HL-60 (cell line): ENCODE data around the gene WIZ.

ENCODE experiments used
- DNase-seq, 2 experiments: peaks; one replicate each; pipeline ENCODE4 v3.0.0-alpha.2; 2010 to 2020; ENCODE audit warnings: low read depth in 1 of 2, low spot score in 1 of 2
- H3K27ac ChIP-seq: fragments of 250-450 bp; sonication (Bioruptor Pico); replicated peaks from 2 replicates; pipeline ENCODE4 v1.5.1; 2020; ENCODE audit warnings: mild to moderate bottlenecking, moderate library complexity
- H3K27me3 ChIP-seq: fragments of 250-450 bp; sonication (Bioruptor Pico); 2 replicates; pipeline ENCODE4 v1.5.1; 2021; ENCODE audit warnings: mild to moderate bottlenecking, moderate library complexity; ENCODE audit not compliant: insufficient read depth, poor library complexity, severe bottlenecking
- H3K4me3 ChIP-seq: replicated peaks from 2 replicates; pipeline ENCODE4 v1.5.1; 2011; ENCODE audit warnings: mild to moderate bottlenecking, control low read depth, low read length; ENCODE audit not compliant: insufficient read depth
- GABPA ChIP-seq: IDR thresholded peaks from 2 replicates; pipeline ENCODE4 v1.6.1; 2012; ENCODE audit warnings: low read depth
- POLR2AphosphoS5 ChIP-seq: IDR thresholded peaks from 2 replicates; pipeline ENCODE4 v1.6.1; 2012; ENCODE audit warnings: low read depth
- SPI1 ChIP-seq: IDR thresholded peaks from 2 replicates; pipeline ENCODE4 v1.6.1; 2012; ENCODE audit warnings: low read depth, mild to moderate bottlenecking, borderline replicate concordance
- TF ChIP-seq, protein P1 (sequence below): IDR thresholded peaks from 2 replicates; pipeline ENCODE4 v1.6.1; 2012; ENCODE audit warnings: low read depth; ENCODE audit not compliant: insufficient replicate concordance
- TF ChIP-seq, protein P2 (sequence below): IDR thresholded peaks from one replicate; pipeline ENCODE4 v1.5.1; 2011; ENCODE audit warnings: low read length, control low read depth, inconsistent platforms; ENCODE audit not compliant: insufficient read depth

WIZ gene

DNA sequence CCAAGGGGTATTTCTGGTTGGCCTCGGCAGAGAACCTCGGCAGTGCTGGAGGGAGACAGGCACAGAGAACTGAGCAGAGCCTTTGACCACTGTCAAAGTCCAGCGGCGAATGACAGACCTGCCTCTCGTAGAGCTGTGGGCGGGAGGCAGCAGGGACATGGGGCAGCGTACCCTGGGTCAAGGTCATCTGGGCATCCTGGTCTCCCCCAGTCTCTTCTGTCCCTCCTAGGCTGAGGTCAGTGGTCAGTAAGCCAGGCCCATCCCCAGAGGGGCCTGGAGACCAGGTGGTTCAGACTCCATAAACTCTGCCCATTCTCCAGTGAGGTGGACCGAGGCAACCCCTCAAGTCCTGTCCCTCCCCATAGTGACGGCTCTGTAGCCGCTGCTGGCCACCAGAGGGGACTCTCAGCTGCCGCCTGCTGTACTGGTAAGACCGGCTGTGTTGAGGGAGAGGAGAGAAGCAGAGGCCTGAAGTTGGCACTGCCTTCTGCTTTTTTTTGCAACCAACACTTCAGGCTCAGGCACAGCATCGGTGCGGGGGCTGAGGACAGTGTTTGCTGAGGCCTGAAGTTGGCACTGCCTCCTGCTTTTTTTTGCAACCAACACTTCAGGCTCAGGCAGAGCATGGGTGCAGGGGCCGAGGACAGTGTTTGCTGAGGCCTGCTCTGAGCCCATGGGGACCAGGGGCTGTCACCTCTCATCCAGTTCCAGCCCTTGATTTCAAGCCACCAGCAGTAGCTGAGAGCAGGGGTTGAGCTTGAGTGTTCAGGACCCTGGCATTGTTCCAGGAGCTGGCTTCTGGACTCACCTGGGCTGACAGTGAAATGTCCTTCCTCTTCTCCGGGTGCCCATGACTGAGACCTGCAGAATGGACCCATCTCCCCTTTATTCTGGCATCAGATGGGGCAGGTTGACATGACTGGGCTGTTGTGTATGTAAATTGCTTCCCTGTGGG lies 29.9 kb upstream of the WIZ start, which contains the start of gene PGLYRP2:
Gene PGLYRP2 (minus strand): TSS at position 111 of the 955 bp plus-strand sequence. CDS start 130 bp downstream, outside the sequence.
- DNase-seq = peak in 1 of 2 experiments; percentile 63
- TF ChIP-seq, protein P1, sequence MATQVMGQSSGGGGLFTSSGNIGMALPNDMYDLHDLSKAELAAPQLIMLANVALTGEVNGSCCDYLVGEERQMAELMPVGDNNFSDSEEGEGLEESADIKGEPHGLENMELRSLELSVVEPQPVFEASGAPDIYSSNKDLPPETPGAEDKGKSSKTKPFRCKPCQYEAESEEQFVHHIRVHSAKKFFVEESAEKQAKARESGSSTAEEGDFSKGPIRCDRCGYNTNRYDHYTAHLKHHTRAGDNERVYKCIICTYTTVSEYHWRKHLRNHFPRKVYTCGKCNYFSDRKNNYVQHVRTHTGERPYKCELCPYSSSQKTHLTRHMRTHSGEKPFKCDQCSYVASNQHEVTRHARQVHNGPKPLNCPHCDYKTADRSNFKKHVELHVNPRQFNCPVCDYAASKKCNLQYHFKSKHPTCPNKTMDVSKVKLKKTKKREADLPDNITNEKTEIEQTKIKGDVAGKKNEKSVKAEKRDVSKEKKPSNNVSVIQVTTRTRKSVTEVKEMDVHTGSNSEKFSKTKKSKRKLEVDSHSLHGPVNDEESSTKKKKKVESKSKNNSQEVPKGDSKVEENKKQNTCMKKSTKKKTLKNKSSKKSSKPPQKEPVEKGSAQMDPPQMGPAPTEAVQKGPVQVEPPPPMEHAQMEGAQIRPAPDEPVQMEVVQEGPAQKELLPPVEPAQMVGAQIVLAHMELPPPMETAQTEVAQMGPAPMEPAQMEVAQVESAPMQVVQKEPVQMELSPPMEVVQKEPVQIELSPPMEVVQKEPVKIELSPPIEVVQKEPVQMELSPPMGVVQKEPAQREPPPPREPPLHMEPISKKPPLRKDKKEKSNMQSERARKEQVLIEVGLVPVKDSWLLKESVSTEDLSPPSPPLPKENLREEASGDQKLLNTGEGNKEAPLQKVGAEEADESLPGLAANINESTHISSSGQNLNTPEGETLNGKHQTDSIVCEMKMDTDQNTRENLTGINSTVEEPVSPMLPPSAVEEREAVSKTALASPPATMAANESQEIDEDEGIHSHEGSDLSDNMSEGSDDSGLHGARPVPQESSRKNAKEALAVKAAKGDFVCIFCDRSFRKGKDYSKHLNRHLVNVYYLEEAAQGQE = no peak
- peak; percentile 55; the same call in 1 of the 2 replicates for TF ChIP-seq SPI1
- TF ChIP-seq, protein P2, sequence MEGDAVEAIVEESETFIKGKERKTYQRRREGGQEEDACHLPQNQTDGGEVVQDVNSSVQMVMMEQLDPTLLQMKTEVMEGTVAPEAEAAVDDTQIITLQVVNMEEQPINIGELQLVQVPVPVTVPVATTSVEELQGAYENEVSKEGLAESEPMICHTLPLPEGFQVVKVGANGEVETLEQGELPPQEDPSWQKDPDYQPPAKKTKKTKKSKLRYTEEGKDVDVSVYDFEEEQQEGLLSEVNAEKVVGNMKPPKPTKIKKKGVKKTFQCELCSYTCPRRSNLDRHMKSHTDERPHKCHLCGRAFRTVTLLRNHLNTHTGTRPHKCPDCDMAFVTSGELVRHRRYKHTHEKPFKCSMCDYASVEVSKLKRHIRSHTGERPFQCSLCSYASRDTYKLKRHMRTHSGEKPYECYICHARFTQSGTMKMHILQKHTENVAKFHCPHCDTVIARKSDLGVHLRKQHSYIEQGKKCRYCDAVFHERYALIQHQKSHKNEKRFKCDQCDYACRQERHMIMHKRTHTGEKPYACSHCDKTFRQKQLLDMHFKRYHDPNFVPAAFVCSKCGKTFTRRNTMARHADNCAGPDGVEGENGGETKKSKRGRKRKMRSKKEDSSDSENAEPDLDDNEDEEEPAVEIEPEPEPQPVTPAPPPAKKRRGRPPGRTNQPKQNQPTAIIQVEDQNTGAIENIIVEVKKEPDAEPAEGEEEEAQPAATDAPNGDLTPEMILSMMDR = peak; percentile 36
- TF ChIP-seq POLR2AphosphoS5 = no peak

GRCh38 chr19:15476325-15476724 lies 26.6 kb upstream of the WIZ start:
- no peak for DNase-seq
- no peak overlapping the region for H3K27ac ChIP-seq
- no peaks in the 10 kb centered on the region for H3K27me3 ChIP-seq
- TF ChIP-seq, protein P1 = no peak
- TF ChIP-seq, protein P2 = no peak
- TF ChIP-seq POLR2AphosphoS5 (no peak), GABPA (no peak), SPI1 (no peak)
- H3K4me3 ChIP-seq = no peak overlapping the region

More for the DNA sequence above, 29.9 kb upstream of the WIZ start, which contains the start of gene PGLYRP2:
- Histone ChIP-seq H3K27me3 (no peaks in the 10 kb centered on the region), H3K27ac (no peak within 1 kb of the TSS), H3K4me3 (no peak within 1 kb of the TSS)

GRCh38 chr19:15475611-15476010 lies 25.9 kb upstream of the WIZ start:
- H3K27me3 ChIP-seq = no peaks in the 10 kb centered on the region
- TF ChIP-seq GABPA (no peak), SPI1 (no peak)
- TF ChIP-seq, protein P1 = no peak
- no peak overlapping the region for H3K4me3 ChIP-seq
- no peak for DNase-seq
- no peak overlapping the region for H3K27ac ChIP-seq
